MCF 10A (cell line): Measurements from ENCODE around the gene SF1. TPM values are rescaled to one million over a fixed set of nuclear protein-coding genes. Genes with fewer than 3 reads are reported as not detected.

ENCODE experiments used
- BruUV-seq: library from RNA; stranded (reverse); fragments of 400-500 nt; replicated peaks from 2 replicates; lab custom pipeline; 2021; lab: Mats Ljungman, UMichigan
- CTCF ChIA-PET: fragments of 300-600 bp; sonication (Branson Sonifier 250); formaldehyde crosslinking; extraction: SDS; loops from one replicate; lab custom pipeline; 2021; ENCODE audit warnings: antibody characterized with exemption, inconsistent platforms; lab: Yijun Ruan, JAX
- POLR2A ChIA-PET: fragments of 300-600, 350-650 bp; sonication (Branson Sonifier 250); formaldehyde crosslinking; extraction: SDS; loops from one replicate; lab custom pipeline; 2020; ENCODE audit warnings: antibody characterized with exemption, inconsistent platforms; lab: Yijun Ruan, JAX
- DNase-seq: peaks from one replicate; pipeline ENCODE4 v3.0.0-alpha.2; 2018; ENCODE audit not compliant: unreplicated experiment
- H3K27ac Mint-ChIP-seq: one replicate; pipeline ENCODE4 v1.8.0; 2022; ENCODE audit warnings: mild to moderate bottlenecking, low read depth, mixed read lengths; ENCODE audit not compliant: unreplicated experiment
- H3K27me3 Mint-ChIP-seq: one replicate; pipeline ENCODE4 v1.8.0; 2022; ENCODE audit warnings: mixed read lengths; ENCODE audit not compliant: insufficient read depth, unreplicated experiment
- H3K36me3 Mint-ChIP-seq: one replicate; pipeline ENCODE4 v1.8.0; 2022; ENCODE audit warnings: mild to moderate bottlenecking, moderate library complexity, mixed read lengths; ENCODE audit not compliant: insufficient read depth, unreplicated experiment
- H3K4me1 Mint-ChIP-seq: one replicate; pipeline ENCODE4 v1.8.0; 2022; ENCODE audit warnings: mixed read lengths; ENCODE audit not compliant: insufficient read depth, unreplicated experiment
- H3K4me3 Mint-ChIP-seq: one replicate; pipeline ENCODE4 v1.8.0; 2022; ENCODE audit warnings: mild to moderate bottlenecking, moderate library complexity, mixed read lengths; ENCODE audit not compliant: unreplicated experiment
- H3K9me3 Mint-ChIP-seq: one replicate; pipeline ENCODE4 v1.8.0; 2022; ENCODE audit warnings: mixed read lengths; ENCODE audit not compliant: unreplicated experiment
- CTCF ChIP-seq: fragments of 200-600 bp; IDR thresholded peaks from one replicate; pipeline ENCODE4 v1.8.0; 2022; ENCODE audit warnings: antibody characterized with exemption, mild to moderate bottlenecking; ENCODE audit not compliant: unreplicated experiment
- intact Hi-C: fragments of 100-400 bp; cut with micrococcal nuclease; formaldehyde crosslinking; loops from 2 replicates; pipeline ENCODE4 v1.14.1; 2022
- total RNA-seq: library from RNA; stranded (reverse); gene quantifications from 2 replicates; pipeline ENCODE4 v1.2.3, GENCODE V29; 2022

Gene SF1
- total RNA-seq, 1 experiment from 2014 or later, result 503 TPM

DNA sequence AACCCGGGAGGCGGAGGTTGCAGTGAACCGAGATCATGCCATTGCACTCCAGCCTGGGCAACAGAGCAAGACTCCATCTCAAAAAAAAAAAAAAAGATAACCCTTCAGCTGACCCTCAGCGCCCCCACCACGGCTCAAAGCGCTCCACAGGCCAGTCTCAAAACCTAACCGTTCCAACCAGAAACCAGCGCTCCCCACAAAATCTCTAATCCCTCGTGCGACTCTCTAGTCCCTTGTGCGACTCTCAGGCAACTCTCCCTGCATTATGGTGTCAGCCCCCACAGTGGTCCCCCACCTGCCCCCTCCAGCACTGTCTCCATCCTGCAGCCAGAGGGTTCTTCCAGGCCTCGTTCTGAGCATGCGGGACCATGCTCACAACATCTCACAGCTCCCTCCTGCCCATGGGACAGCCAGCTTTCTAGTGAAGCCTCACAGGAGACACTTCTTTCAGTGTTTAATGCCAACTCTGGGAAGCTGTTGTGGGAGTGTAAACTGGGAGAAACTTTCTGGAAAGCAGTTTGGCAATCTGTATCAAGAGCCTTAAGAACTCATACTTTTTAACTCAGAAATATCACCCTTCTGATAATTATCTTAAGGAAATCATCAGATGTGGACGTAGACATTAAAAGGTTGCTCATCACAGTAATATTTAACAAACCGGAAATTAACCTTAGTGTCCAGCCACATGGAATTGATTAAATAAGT lies 30.2 kb downstream of the SF1 start:
- TF ChIP-seq CTCF, result no peak
- Mint-ChIP-seq H3K27ac (no peak overlapping the region), H3K9me3 (no peaks in the 10 kb centered on the region), H3K36me3 (no peaks in the 10 kb centered on the region), H3K4me3 (no peak overlapping the region), H3K4me1 (peaks cover 8% of the 10 kb centered on the region), H3K27me3 (peaks cover 15% of the 10 kb centered on the region)
- no peak for DNase-seq
- POLR2A ChIA-PET, result no interaction called here
- CTCF ChIA-PET, result interaction anchor here (0.6 to 0.7 kb wide), 2 partner anchors 41 to 297 kb away, joined by 3 read pairs; no protein-coding TSS in a partner anchor
- intact Hi-C loops, result no loop called here
- BruUV-seq, result no TSS peak

GRCh38 chr11:64746486-64746885 lies 31.9 kb downstream of the SF1 start:
- no peak for TF ChIP-seq CTCF
- intact Hi-C loops, result no loop called here
- no peaks in the 10 kb centered on the region for H3K36me3 Mint-ChIP-seq
- POLR2A ChIA-PET, result no interaction called here
- H3K27ac Mint-ChIP-seq, result no peak overlapping the region
- no peaks in the 10 kb centered on the region for H3K9me3 Mint-ChIP-seq
- no peak for DNase-seq
- peaks cover 8% of the 10 kb centered on the region for H3K4me1 Mint-ChIP-seq
- peaks cover 23% of the 10 kb centered on the region for H3K27me3 Mint-ChIP-seq
- no TSS peak for BruUV-seq
- H3K4me3 Mint-ChIP-seq, result no peak overlapping the region
- CTCF ChIA-PET, result interaction anchor here (0.6 kb wide), 1 partner anchor 332 kb away, joined by 3 read pairs; no protein-coding TSS in a partner anchor

DNA sequence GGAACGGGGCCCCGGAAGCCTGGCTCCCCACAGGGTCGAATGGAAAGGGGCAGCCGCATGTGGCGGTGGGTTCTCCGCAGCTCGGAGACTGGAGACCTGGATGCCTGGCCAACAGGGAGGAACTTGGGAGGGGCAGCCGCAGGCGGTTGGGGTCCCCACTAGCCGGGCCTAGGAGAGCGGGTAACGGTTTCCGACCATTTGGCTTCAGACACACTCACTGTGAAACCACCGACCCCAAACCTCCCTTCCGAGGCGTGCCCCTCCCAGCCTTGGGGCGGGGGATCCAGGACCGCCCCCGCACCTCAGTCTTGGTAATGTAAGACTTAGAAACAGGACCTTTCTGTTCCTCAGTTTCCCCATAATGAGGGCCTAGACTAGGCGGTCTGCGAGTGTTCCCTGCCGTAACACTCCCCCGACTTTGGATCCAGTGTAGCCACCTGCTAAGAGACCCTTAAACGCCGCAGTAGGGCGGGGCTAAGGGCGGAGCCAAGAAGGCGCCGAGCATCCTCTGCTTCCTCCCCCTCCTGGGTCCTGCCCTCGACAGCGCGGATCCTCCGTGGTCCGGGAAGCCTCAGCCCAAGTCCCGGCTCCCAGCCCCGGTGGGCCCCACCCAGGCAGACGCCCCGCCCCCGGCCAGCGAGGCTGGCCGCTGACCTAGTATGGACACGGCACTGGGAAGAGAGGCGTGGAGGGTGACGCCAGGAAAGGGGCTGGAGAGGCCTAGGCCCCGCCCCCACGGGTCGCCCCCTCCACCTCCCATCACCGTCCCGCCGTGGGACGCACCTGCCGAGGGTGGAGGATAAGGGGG lies 32.6 kb downstream of the SF1 start:
- H3K4me1 Mint-ChIP-seq, result peaks cover 8% of the 10 kb centered on the region
- POLR2A ChIA-PET, result no interaction called here
- H3K27me3 Mint-ChIP-seq, result peaks cover 31% of the 10 kb centered on the region
- no peak for DNase-seq
- H3K36me3 Mint-ChIP-seq, result no peaks in the 10 kb centered on the region
- H3K27ac Mint-ChIP-seq, result no peak overlapping the region
- H3K4me3 Mint-ChIP-seq, result no peak overlapping the region
- no peak for TF ChIP-seq CTCF
- H3K9me3 Mint-ChIP-seq, result no peaks in the 10 kb centered on the region
- CTCF ChIA-PET, result interaction anchor here (0.5 to 0.6 kb wide), 2 partner anchors 100 to 333 kb away, joined by 3 read pairs; no protein-coding TSS in a partner anchor
- intact Hi-C loops, result no loop called here
- BruUV-seq, result no TSS peak

- intact Hi-C loops, result no loop called here
- H3K36me3 Mint-ChIP-seq, result no peaks in the 10 kb centered on the region
- ChIA-PET CTCF (interaction anchor here (0.5 kb wide), 1 partner anchor 99 kb away, joined by 3 read pairs; no protein-coding TSS in a partner anchor), POLR2A (no interaction called here)
- H3K27me3 Mint-ChIP-seq, result peaks cover 37% of the 10 kb centered on the region
- no peak for TF ChIP-seq CTCF
- no TSS peak for BruUV-seq
- DNase-seq, result no peak
- no peak overlapping the region for H3K4me3 Mint-ChIP-seq
- peaks cover 8% of the 10 kb centered on the region for H3K4me1 Mint-ChIP-seq
- H3K9me3 Mint-ChIP-seq, result no peaks in the 10 kb centered on the region
- no peak overlapping the region for H3K27ac Mint-ChIP-seq
These were observed 33.2 kb downstream of the SF1 start for GRCh38 chr11:64745189-64745520.
